Keratinocyte (primary cell): Measurements from ENCODE around the gene MYCL. TPM values are rescaled to one million over a fixed set of nuclear protein-coding genes. Genes with fewer than 3 reads are reported as not detected.

Source experiments
- DNase-seq: peaks from one replicate; pipeline ENCODE4 v3.0.0-alpha.2; 2011; ENCODE audit warnings: low read depth, missing footprints, low spot score
- FAIRE-seq: peaks from 2 replicates; lab custom pipeline; 2011; peaks lifted over from hg19 to GRCh38; lab: Jason Lieb, UNC
- H2AFZ ChIP-seq: 2 replicates; pipeline ENCODE4 v1.6.0; 2012; ENCODE audit warnings: low read length, control low read depth, inconsistent platforms; ENCODE audit not compliant: control insufficient read depth
- H3K27ac ChIP-seq: 2 replicates; pipeline ENCODE4 v1.5.1; 2011; ENCODE audit warnings: low read length; ENCODE audit not compliant: control insufficient read depth, insufficient read depth
- H3K27me3 ChIP-seq: 3 replicates; pipeline ENCODE4 v1.6.0; 2011; ENCODE audit warnings: low read length; ENCODE audit not compliant: control insufficient read depth, insufficient read depth; ENCODE audit errors: extremely low read depth
- H3K36me3 ChIP-seq, 2 experiments: 2 replicates in 1 of 2; 3 replicates in 1 of 2; pipeline ENCODE4 v1.5.1; 2011; ENCODE audit warnings: low read length in 2 of 2, mild to moderate bottlenecking in 1 of 2; ENCODE audit not compliant: control insufficient read depth in 2 of 2, insufficient read depth in 2 of 2; ENCODE audit errors: extremely low read depth in 1 of 2
- H3K4me1 ChIP-seq: 3 replicates; pipeline ENCODE4 v1.5.1; 2011; ENCODE audit warnings: low read length; ENCODE audit not compliant: control insufficient read depth, insufficient read depth; ENCODE audit errors: extremely low read depth
- H3K4me2 ChIP-seq: 3 replicates; pipeline ENCODE4 v1.6.0; 2011; ENCODE audit warnings: low read depth, low read length; ENCODE audit not compliant: control insufficient read depth, insufficient read depth; ENCODE audit errors: extremely low read depth
- H3K4me3 ChIP-seq, 3 experiments: fragments of 200-600 bp in 1 of 3; sonication (generic) in 1 of 3; 2 replicates in 2 of 3; 3 replicates in 1 of 3; pipeline ENCODE4 v1.5.1; 2011 to 2016; ENCODE audit warnings: low read length in 3 of 3, mild to moderate bottlenecking in 3 of 3, control low read depth in 2 of 3, inconsistent platforms in 1 of 3, low read depth in 1 of 3, mixed read lengths in 1 of 3, mixed run types in 1 of 3, moderate library complexity in 1 of 3; ENCODE audit not compliant: control insufficient read depth in 2 of 3, insufficient read depth in 2 of 3; ENCODE audit errors: extremely low read depth in 1 of 3
- H3K79me2 ChIP-seq: 2 replicates; pipeline ENCODE4 v1.6.0; 2012; ENCODE audit warnings: low read length; ENCODE audit not compliant: control insufficient read depth, insufficient read depth
- H3K9ac ChIP-seq: 3 replicates; pipeline ENCODE4 v1.6.0; 2011; ENCODE audit warnings: low read length; ENCODE audit not compliant: control insufficient read depth, insufficient read depth; ENCODE audit errors: extremely low read depth
- H3K9me1 ChIP-seq: 3 replicates; pipeline ENCODE4 v1.6.0; 2011; ENCODE audit warnings: low read length; ENCODE audit not compliant: control insufficient read depth, insufficient read depth; ENCODE audit errors: extremely low read depth
- H3K9me3 ChIP-seq: 2 replicates; pipeline ENCODE4 v1.5.1; 2012; ENCODE audit warnings: low read depth, low read length; ENCODE audit not compliant: control insufficient read depth
- H4K20me1 ChIP-seq: 3 replicates; pipeline ENCODE4 v1.6.0; 2011; ENCODE audit warnings: low read length; ENCODE audit not compliant: control insufficient read depth, insufficient read depth; ENCODE audit errors: extremely low read depth
- CTCF ChIP-seq, 3 experiments: IDR thresholded peaks in 1 of 3; conservative IDR thresholded peaks in 1 of 3; optimal IDR thresholded peaks in 1 of 3; 2 replicates in 2 of 3; 3 replicates in 1 of 3; pipeline versions ENCODE3 to v1.5.1; 2011; ENCODE audit warnings: low read length in 3 of 3, mild to moderate bottlenecking in 3 of 3, moderate library complexity in 2 of 3, control low read depth in 1 of 3, inconsistent platforms in 1 of 3; ENCODE audit not compliant: insufficient read depth in 2 of 3; ENCODE audit errors: extremely low read depth in 1 of 3
- EZH2 ChIP-seq: IDR thresholded peaks from one replicate; pipeline ENCODE4 v1.6.1; 2012; ENCODE audit warnings: inconsistent platforms, mild to moderate bottlenecking, low read length, moderate library complexity
- dilution Hi-C: fragments of 300-500 bp; cut with MboI; formaldehyde crosslinking; loops from one replicate; pipeline ENCODE4 v1.7.0; 2020; ENCODE audit warnings: low sequenced_read_pairs; ENCODE audit not compliant: extremely low pct_ligation_motif_present
- polyA plus RNA-seq, 5 experiments: library from polyadenylated mRNA; depleted of rRNA in 3 of 5; stranded (reverse) in 3 of 5; stranded (forward) in 1 of 5; unstranded in 1 of 5; fragments of >200 nt; gene quantifications; 1 replicate in 1 of 5; 2 replicates in 3 of 5; 3 replicates in 1 of 5; pipeline versions ENCODE4 v1.2.1 to v1.2.3, GENCODE V29; 2011 to 2012; ENCODE audit warnings: missing spikeins in 2 of 5, low read depth in 1 of 5, low replicate concordance in 1 of 5

Gene MYCL
- polyA plus RNA-seq, 1 donor (not counting 4 experiments of a cell fraction or from before 2014, with no cell fraction given) = 5.4 TPM

- dilution Hi-C loops = no loop called here
- H3K9me3 ChIP-seq = no peaks in the 10 kb centered on the region
- FAIRE-seq = no peak
Measured at GRCh38 chr1:39863177-39863576, 38.5 kb downstream of the MYCL start.

GRCh38 chr1:39861003-39861402 lies 40.7 kb downstream of the MYCL start:
- dilution Hi-C loops = no loop called here

More at GRCh38 chr1:39863177-39863576, 38.5 kb downstream of the MYCL start:
- no peaks in the 10 kb centered on the region for H4K20me1 ChIP-seq
- H3K36me3 ChIP-seq = peaks cover 0 to 6% of the 10 kb centered on the region in 2 experiments
- no peak overlapping the region for H3K4me2 ChIP-seq
- TF ChIP-seq EZH2 = no peak
- no peak for TF ChIP-seq CTCF (optimal IDR thresholded peaks at IDR 0.05 in 1 of 3, IDR thresholded peaks at IDR 0.05 in 1 of 3, conservative IDR thresholded peaks at IDR 0.05 in 1 of 3; ENCODE audit: extremely low read depth in 1 of 3, insufficient read depth in 2 of 3, low read length in 3 of 3)
- no peak overlapping the region for H3K9ac ChIP-seq
- H3K79me2 ChIP-seq = peaks cover 84% of the 10 kb centered on the region
- peaks cover 2% of the 10 kb centered on the region for H3K9me1 ChIP-seq
- H3K27ac ChIP-seq = no peak overlapping the region
- no peak overlapping the region for H3K4me3 ChIP-seq
- DNase-seq = no peak
- no peaks in the 10 kb centered on the region for H3K4me1 ChIP-seq
- H3K27me3 ChIP-seq = no peaks in the 10 kb centered on the region
- no peak overlapping the region for H2AFZ ChIP-seq

More at GRCh38 chr1:39861003-39861402, 40.7 kb downstream of the MYCL start:
- H3K27me3 ChIP-seq = no peaks in the 10 kb centered on the region
- H3K79me2 ChIP-seq = peaks cover 86% of the 10 kb centered on the region
- no peak overlapping the region for H3K27ac ChIP-seq
- peaks cover 0 to 6% of the 10 kb centered on the region in 2 experiments for H3K36me3 ChIP-seq
- no peaks in the 10 kb centered on the region for H4K20me1 ChIP-seq
- no peaks in the 10 kb centered on the region for H3K9me3 ChIP-seq
- no peak overlapping the region for H3K9ac ChIP-seq
- FAIRE-seq = no peak
- no peak for DNase-seq
- H2AFZ ChIP-seq = no peak overlapping the region
- no peaks in the 10 kb centered on the region for H3K9me1 ChIP-seq
- H3K4me2 ChIP-seq = no peak overlapping the region
- TF ChIP-seq CTCF (optimal IDR thresholded peaks at IDR 0.05 in 1 of 3, IDR thresholded peaks at IDR 0.05 in 1 of 3, conservative IDR thresholded peaks at IDR 0.05 in 1 of 3; ENCODE audit: extremely low read depth in 1 of 3, insufficient read depth in 2 of 3, low read length in 3 of 3) = no peak
- no peak for TF ChIP-seq EZH2
- H3K4me3 ChIP-seq = no peak overlapping the region
- H3K4me1 ChIP-seq = no peaks in the 10 kb centered on the region
